OCI-LY1 (cell line): ENCODE measurements around the gene ZFC3H1.

Experiments used
- H2AFZ ChIP-seq: fragments of 200-600 bp; sonication (generic), shearing (Covaris generic); 2 replicates; pipeline ENCODE4 v1.6.0; 2014; ENCODE audit warnings: antibody characterized with exemption, mild to moderate bottlenecking, low read length
- H3F3A ChIP-seq: fragments of 200-600 bp; sonication (generic), shearing (Covaris generic); 2 replicates; pipeline ENCODE4 v1.6.0; 2014; ENCODE audit warnings: mild to moderate bottlenecking, antibody characterized with exemption, low read length, moderate library complexity; ENCODE audit not compliant: insufficient read depth
- H3K27ac ChIP-seq: fragments of 200-600 bp; sonication (generic); 2 replicates; pipeline ENCODE4 v1.5.1; 2014; ENCODE audit warnings: low read length, mixed run types, mild to moderate bottlenecking, low read depth; ENCODE audit not compliant: poor library complexity, severe bottlenecking
- H3K27me3 ChIP-seq: fragments of 200-600 bp; sonication (generic); 2 replicates; pipeline ENCODE4 v1.6.0; 2014; ENCODE audit warnings: antibody characterized with exemption, mild to moderate bottlenecking, low read length, moderate library complexity; ENCODE audit not compliant: insufficient read depth
- H3K36me3 ChIP-seq: fragments of 200-600 bp; sonication (generic); 2 replicates; pipeline ENCODE4 v1.6.1; 2014; ENCODE audit warnings: mild to moderate bottlenecking, antibody characterized with exemption, low read length, moderate library complexity, mixed read lengths; ENCODE audit not compliant: insufficient read depth
- H3K4me1 ChIP-seq: fragments of 200-600 bp; sonication (generic); 2 replicates; pipeline ENCODE4 v1.5.1; 2014; ENCODE audit warnings: mild to moderate bottlenecking, low read length, moderate library complexity; ENCODE audit not compliant: insufficient read depth, severe bottlenecking
- H3K4me2 ChIP-seq: fragments of 200-600 bp; sonication (generic), shearing (Covaris generic); 2 replicates; pipeline ENCODE4 v1.6.1; 2014; ENCODE audit warnings: low read length
- H3K4me3 ChIP-seq: fragments of 200-600 bp; sonication (generic); 2 replicates; pipeline ENCODE4 v1.5.1; 2014; ENCODE audit warnings: low read length, low read depth, mild to moderate bottlenecking, mixed read lengths; ENCODE audit not compliant: poor library complexity, severe bottlenecking
- H3K79me2 ChIP-seq: fragments of 200-600 bp; shearing (Covaris generic); 2 replicates; pipeline ENCODE4 v1.6.1; 2016; ENCODE audit warnings: mixed run types, low read length, mixed read lengths; ENCODE audit not compliant: insufficient read depth
- H3K9ac ChIP-seq: fragments of 200-600 bp; sonication (generic), shearing (Covaris generic); 2 replicates; pipeline ENCODE4 v1.6.1; 2014; ENCODE audit warnings: mild to moderate bottlenecking, low read length, mixed read lengths
- H3K9me2 ChIP-seq: fragments of 200-600 bp; sonication (generic), shearing (Covaris generic); 2 replicates; pipeline ENCODE4 v1.6.1; 2014; ENCODE audit warnings: low read depth, mild to moderate bottlenecking, low read length, mixed read lengths
- H3K9me3 ChIP-seq: fragments of 200-600 bp; shearing (Covaris generic); 2 replicates; pipeline ENCODE4 v1.6.1; 2014; ENCODE audit warnings: low read length, mixed read lengths
- H4K20me1 ChIP-seq: fragments of 200-600 bp; sonication (generic), shearing (Covaris generic); 2 replicates; pipeline ENCODE4 v1.6.0; 2016; ENCODE audit warnings: mild to moderate bottlenecking, low read length; ENCODE audit not compliant: insufficient read depth
- EZH2 ChIP-seq: fragments of 200-600 bp; sonication (generic), shearing (Covaris generic); IDR thresholded peaks from 2 replicates; pipeline ENCODE4 v1.8.0; 2017; ENCODE audit warnings: borderline replicate concordance, mixed run types, mild to moderate bottlenecking, antibody characterized with exemption, low read length, moderate library complexity, mixed read lengths
- TF ChIP-seq, protein P1 (sequence below): fragments of 200-600 bp; sonication (generic), shearing (Covaris generic); IDR thresholded peaks from 2 replicates; pipeline ENCODE4 v1.5.1; 2017; ENCODE audit warnings: mild to moderate bottlenecking, antibody characterized with exemption, low read length, moderate library complexity, mixed read lengths

Gene ZFC3H1

DNA sequence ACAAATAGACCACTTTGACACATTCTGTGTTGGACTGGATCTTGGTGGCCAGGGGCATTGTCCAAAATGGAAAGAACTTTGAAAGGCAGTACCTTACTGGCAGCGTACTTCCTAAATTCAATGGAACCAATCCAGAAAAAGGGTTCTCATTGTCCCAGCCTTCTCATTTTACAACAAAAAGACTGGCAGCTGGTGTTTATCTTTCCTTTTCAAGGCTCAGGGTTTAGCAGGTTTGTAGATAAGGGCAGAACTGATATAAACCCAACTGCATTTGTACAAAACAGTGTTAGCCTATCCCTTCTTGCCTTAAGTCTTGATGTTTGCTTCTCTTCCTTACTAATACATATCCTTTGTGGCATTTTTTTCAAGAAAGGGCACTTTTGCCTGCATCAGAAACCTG lies 8.2 kb upstream of the ZFC3H1 start:
- TF ChIP-seq EZH2, result no peak
- TF ChIP-seq, protein P1, sequence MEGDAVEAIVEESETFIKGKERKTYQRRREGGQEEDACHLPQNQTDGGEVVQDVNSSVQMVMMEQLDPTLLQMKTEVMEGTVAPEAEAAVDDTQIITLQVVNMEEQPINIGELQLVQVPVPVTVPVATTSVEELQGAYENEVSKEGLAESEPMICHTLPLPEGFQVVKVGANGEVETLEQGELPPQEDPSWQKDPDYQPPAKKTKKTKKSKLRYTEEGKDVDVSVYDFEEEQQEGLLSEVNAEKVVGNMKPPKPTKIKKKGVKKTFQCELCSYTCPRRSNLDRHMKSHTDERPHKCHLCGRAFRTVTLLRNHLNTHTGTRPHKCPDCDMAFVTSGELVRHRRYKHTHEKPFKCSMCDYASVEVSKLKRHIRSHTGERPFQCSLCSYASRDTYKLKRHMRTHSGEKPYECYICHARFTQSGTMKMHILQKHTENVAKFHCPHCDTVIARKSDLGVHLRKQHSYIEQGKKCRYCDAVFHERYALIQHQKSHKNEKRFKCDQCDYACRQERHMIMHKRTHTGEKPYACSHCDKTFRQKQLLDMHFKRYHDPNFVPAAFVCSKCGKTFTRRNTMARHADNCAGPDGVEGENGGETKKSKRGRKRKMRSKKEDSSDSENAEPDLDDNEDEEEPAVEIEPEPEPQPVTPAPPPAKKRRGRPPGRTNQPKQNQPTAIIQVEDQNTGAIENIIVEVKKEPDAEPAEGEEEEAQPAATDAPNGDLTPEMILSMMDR, result no peak
- no peak overlapping the region for H3K9ac ChIP-seq
- H3K27ac ChIP-seq, result no peak overlapping the region

DNA sequence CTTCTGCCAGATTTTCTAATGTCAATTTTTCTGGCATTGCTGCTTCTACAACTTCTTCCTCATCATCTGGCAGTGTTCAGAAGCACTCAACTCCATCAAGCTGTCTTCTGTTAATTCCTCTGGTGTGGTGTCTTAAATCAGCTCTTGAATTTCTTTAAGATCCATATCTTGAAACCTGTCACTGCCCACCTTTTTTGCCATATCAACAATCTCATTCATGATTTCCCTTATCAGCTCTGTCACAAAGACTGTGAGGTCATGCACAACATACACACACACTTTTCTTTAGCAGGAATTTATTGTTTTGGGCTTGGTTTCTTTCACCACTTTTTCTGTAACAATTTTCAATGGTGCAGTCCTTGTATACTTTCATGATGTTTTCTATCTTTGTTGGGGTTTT lies 7.7 kb upstream of the ZFC3H1 start:
- Histone ChIP-seq H3K27me3 (no peaks in the 10 kb centered on the region), H3K36me3 (no peaks in the 10 kb centered on the region), H3K79me2 (no peaks in the 10 kb centered on the region), H2AFZ (no peak overlapping the region), H3K9me3 (no peaks in the 10 kb centered on the region), H3K4me3 (no peak overlapping the region), H4K20me1 (no peaks in the 10 kb centered on the region), H3K4me1 (no peaks in the 10 kb centered on the region), H3K27ac (no peak overlapping the region), H3F3A (no peaks in the 10 kb centered on the region; the same call in 1 of the 2 replicates), H3K9me2 (no peaks in the 10 kb centered on the region), H3K4me2 (no peak overlapping the region), H3K9ac (no peak overlapping the region)
- TF ChIP-seq, protein P1, result no peak
- no peak for TF ChIP-seq EZH2

More for the DNA sequence above, 8.2 kb upstream of the ZFC3H1 start:
- no peaks in the 10 kb centered on the region for H3K4me1 ChIP-seq
- no peaks in the 10 kb centered on the region; the same call in 1 of the 2 replicates for H3F3A ChIP-seq
- H3K9me2 ChIP-seq, result no peaks in the 10 kb centered on the region
- no peak overlapping the region for H2AFZ ChIP-seq
- no peaks in the 10 kb centered on the region for H3K27me3 ChIP-seq
- H3K9me3 ChIP-seq, result no peaks in the 10 kb centered on the region
- no peak overlapping the region for H3K4me3 ChIP-seq
- H4K20me1 ChIP-seq, result no peaks in the 10 kb centered on the region
- H3K36me3 ChIP-seq, result no peaks in the 10 kb centered on the region
- H3K79me2 ChIP-seq, result no peaks in the 10 kb centered on the region
- no peak overlapping the region for H3K4me2 ChIP-seq

DNA sequence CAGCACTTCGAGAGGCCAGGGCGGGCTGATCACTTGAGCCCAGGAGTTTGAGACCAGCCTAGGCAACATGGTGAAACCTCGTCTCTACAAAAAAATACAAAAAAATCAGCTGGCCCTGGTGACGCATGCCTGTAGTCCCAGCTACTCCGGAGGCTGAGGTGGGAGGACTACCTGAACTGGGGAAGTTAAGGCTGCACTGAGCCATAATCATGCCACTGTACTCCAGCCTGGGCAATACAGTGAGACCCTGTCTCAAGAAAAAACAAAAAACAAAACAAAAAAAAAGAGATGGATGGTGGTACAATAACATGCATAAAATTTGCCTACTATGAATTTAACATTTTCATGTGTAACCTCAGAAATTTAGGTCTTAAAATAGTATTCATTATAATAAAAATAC lies 2.6 kb upstream of the ZFC3H1 start:
- peak overlapping the region; percentile 95 for H3K4me2 ChIP-seq

More for the DNA sequence above, 2.6 kb upstream of the ZFC3H1 start:
- no peaks in the 10 kb centered on the region for H3K9me2 ChIP-seq
- TF ChIP-seq EZH2, result no peak
- TF ChIP-seq, protein P1, result no peak
- no peaks in the 10 kb centered on the region; the same call in 1 of the 2 replicates for H3K36me3 ChIP-seq
- H3F3A ChIP-seq, result no peaks in the 10 kb centered on the region
- H3K9me3 ChIP-seq, result no peaks in the 10 kb centered on the region
- H4K20me1 ChIP-seq, result 0 out of 2 replicates have a peak, but pooled peaks cover 2% of the 10 kb centered on the region
- peaks cover 26% of the 10 kb centered on the region for H3K4me1 ChIP-seq
- H3K27ac ChIP-seq, result no peak overlapping the region
- H3K4me3 ChIP-seq, result no peak overlapping the region
- peaks cover 37% of the 10 kb centered on the region for H3K79me2 ChIP-seq
- no peaks in the 10 kb centered on the region for H3K27me3 ChIP-seq
- H3K9ac ChIP-seq, result no peak overlapping the region
- no peak overlapping the region for H2AFZ ChIP-seq
